GM19455 (cell line): ENCODE measurements around the gene TTYH1.

ENCODE experiments used
- ATAC-seq: cut with Tn5 transposase; IDR thresholded peaks from one replicate; pipeline ENCODE4 v1.9.1; 2021; ENCODE audit not compliant: unreplicated experiment

The TTYH1 gene

DNA sequence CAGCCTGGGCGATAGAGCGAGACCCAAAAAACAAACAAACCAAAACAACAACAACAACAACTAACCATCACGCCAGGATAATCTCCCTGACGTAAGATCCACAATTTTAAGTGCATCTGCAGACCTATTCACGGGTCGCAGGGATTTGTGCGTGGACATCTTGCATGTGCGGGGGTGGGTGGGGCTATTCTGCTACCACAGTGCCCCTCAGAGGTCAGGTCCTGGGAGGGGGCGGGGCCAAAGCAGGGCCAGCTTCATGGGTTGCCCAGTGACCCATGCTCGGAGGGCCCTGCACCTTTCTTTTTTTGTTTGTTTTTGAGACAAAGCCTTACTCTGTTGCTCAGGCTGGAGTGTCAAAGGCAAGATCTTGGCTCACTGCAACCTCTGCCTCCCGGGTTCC is 60.4 kb downstream of the TTYH1 start:
- ATAC-seq = no peak

DNA sequence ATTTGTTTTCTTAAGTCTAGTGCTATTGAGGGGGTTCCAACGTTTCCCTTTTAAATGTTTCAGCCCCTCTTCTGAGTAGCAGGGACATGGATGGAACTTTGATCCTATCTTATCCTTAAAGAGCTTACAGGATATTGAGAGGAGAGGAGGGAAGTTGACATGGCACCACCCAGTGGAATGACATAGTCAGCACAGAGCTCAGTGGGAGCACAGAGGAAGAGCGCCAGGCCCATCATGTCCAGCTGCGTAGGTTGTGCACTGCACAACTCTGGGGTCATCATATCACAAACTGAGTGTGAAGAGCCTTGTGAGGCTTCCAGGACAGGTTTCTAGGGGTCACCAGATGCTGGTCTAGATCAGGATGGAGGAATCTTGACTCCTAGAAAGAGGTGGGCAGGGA is 62.4 kb downstream of the TTYH1 start:
- ATAC-seq = no peak

DNA sequence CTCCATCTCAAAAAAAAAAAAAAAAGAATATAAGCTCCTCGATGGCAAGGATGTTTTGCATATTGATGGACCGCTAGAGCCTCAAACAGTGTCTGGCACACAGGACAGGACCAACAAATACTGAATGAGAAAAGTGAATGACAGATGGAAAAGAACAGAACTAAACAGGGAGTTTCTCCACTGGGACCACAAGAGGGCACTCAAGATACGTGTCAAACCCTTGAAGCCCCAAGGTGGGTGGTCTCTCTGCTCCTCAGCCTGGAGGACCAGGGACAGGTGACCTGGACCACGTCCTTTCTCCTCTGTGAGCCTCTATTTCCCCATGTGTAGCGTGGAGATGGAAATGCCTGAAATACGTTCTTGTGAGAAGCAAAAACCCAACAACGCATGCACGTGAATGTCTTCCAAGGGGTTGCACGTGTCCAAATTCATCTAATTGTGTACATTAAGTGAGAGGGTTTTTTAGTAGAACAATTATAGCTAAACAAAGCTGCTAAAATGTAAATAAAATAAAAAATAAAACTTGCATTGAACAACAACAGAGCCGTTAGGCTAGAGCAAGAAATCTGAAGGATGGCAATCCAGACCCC is 63.5 kb downstream of the TTYH1 start:
- ATAC-seq = no peak

DNA sequence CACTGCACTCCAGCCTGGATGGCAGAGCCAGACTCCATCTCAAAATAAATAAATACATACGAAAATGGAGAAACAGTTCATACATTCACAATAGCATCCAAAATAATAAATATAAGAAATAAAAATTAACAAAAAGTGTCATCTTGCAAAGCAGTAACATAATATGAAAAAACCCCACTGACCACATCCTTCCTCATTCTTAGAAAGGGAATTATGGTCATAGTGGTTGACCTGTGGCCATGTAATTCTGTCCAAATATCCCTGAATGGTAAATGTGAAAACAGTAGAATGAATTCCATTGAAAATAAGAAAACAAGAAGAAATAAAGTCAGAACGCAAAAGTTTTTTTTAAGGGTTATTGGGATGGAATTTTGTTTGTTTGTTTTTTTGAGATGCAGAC is 64.8 kb downstream of the TTYH1 start:
- ATAC-seq = no peak

DNA sequence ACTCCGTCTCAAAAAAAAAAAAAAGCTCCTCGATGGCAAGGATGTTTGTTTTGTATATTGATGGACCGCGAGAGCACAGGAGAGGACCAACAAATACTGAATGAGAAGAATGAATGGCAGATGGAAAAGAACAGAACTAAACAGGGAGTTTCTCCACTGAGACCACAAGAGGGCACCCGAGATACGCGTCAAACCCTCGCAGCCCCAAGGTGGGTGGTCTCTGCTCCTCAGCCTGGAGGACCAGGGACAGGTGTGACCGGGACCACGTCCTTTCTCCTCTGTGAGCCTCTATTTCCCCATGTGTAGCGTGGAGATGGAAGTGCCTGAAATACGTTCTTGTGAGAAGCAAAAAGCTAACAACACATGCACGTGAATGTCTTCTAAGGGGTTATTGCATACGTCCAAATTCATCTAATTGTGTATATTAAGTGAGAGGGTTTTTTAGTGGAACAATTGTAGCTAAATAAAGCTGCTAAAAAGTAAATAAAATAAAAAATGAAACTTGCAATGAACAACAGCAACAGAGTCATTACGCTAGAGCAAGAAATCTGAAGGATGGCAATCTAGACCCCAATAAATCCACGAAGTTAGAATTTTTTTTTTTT is 66.2 kb downstream of the TTYH1 start:
- ATAC-seq = no peak

DNA sequence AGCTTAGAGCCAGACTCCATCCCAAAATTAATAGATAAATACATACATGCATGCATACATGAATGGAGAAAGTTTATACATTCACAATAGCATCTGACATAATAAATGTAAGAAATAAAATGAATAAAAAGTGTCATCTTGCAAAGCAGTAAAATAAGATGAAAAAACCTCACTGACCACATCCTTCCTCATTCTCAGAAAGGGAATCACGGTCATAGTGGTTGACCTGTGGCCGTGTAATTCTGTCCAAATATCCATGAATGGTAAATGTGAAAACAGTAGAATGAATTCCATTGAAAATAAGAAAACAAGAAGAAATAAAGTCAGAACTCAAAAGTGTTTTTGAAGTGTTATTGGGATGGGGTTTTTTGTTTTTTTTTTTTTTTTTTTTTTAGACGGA is 67.6 kb downstream of the TTYH1 start:
- no peak for ATAC-seq

DNA sequence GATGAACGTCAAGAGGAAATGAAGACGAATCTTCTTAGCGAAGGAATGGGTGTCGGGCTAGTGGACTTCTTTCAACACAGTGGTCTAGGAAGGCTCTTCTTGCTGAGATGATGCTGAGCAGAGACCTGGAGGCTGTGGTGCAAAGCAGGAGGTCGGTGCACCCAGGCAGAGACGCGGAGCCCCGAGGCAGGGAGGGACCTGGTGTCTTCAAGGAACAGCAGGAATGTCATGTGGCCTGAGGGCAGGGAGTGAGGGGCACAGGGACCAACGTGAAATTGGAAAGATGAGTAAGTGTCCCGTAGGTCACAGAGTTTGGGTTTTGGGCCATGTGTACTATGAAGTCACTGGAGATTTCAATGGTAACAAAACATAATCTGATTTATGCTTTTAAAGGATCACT is 69.2 kb downstream of the TTYH1 start:
- no peak for ATAC-seq

DNA sequence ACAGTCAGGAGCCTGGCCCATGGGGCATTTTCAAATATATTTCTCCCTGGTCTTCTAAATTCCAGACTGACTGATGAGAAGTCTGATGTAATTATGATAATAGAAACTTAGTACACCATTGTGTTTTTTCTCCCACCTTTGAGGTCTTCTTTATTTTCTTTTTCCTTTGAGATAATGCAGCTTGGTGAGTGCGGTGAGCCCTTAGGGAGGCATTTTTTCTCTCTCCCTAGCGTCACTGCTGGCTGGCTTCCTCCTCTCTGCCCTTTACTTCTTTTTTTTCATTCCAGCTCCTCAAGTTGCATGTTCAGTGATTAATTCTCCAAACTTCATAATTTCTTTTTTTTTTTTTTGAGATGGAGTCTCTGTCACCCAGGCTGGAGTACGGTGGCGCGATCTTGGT is 70.6 kb downstream of the TTYH1 start:
- ATAC-seq = no peak
